HepG2 (cell line): ENCODE results near the gene IGFALS. TPM values are rescaled to one million over a fixed set of nuclear protein-coding genes. Genes with fewer than 3 reads are reported as not detected.

Experiments
- AKNA ChIP-seq: sonication (generic); formaldehyde crosslinking; IDR thresholded peaks from 2 replicates; pipeline ENCODE4 v1.4.0; 2020; ENCODE audit warnings: missing genetic modification reagents, borderline replicate concordance
- FOSL1 ChIP-seq: sonication (generic); formaldehyde crosslinking; IDR thresholded peaks from 2 replicates; pipeline ENCODE4 v1.9.0; 2021; ENCODE audit warnings: missing genetic modification reagents, borderline replicate concordance
- FOXO1 ChIP-seq: sonication (generic); formaldehyde crosslinking; IDR thresholded peaks from 2 replicates; pipeline ENCODE4 v1.4.0; 2020; ENCODE audit warnings: missing genetic modification reagents
- HOXA3 ChIP-seq: sonication (generic); formaldehyde crosslinking; IDR thresholded peaks from 2 replicates; pipeline ENCODE4 v1.5.0; 2020; ENCODE audit warnings: missing genetic modification reagents
- HOXA7 ChIP-seq: sonication (generic); formaldehyde crosslinking; IDR thresholded peaks from 2 replicates; pipeline ENCODE4 v1.8.1; 2022; ENCODE audit warnings: mild to moderate bottlenecking, missing genetic modification reagents, moderate library complexity
- HOXD1 ChIP-seq: sonication (generic); formaldehyde crosslinking; IDR thresholded peaks from 2 replicates; pipeline ENCODE4 v1.5.0; 2020; ENCODE audit warnings: missing genetic modification reagents
- JDP2 ChIP-seq: sonication (generic); formaldehyde crosslinking; IDR thresholded peaks from 2 replicates; pipeline ENCODE4 v1.8.1; 2022; ENCODE audit warnings: missing genetic modification reagents, borderline replicate concordance
- NCOA1 ChIP-seq: sonication (generic); formaldehyde crosslinking; IDR thresholded peaks from 2 replicates; pipeline ENCODE4 v1.9.0; 2021; ENCODE audit warnings: missing genetic modification reagents
- NR2F1 ChIP-seq, 2 experiments: fragments of 450-650 bp in 1 of 2; formaldehyde crosslinking in 1 of 2; IDR thresholded peaks; 2 replicates each; pipeline versions ENCODE4 v1.5.0 to v1.6.1; 2016 to 2020; ENCODE audit warnings: mild to moderate bottlenecking in 1 of 2, missing compliant biosample characterization in 1 of 2, missing genetic modification reagents in 1 of 2, moderate library complexity in 1 of 2
- PREB ChIP-seq: sonication (generic); formaldehyde crosslinking; IDR thresholded peaks from 2 replicates; pipeline ENCODE4 v1.4.0; 2020; ENCODE audit warnings: missing genetic modification reagents
- PRMT3 ChIP-seq: sonication (generic); formaldehyde crosslinking; IDR thresholded peaks from 2 replicates; pipeline ENCODE4 v1.8.1; 2022; ENCODE audit warnings: low read depth, mild to moderate bottlenecking, moderate library complexity, missing genetic modification reagents, borderline replicate concordance
- TFDP1 ChIP-seq: IDR thresholded peaks from 2 replicates; pipeline ENCODE4 v1.6.1; 2016; ENCODE audit warnings: missing compliant biosample characterization, missing genetic modification reagents, borderline replicate concordance
- THAP7 ChIP-seq: sonication (generic); formaldehyde crosslinking; IDR thresholded peaks from 2 replicates; pipeline ENCODE4 v1.8.1; 2023; ENCODE audit warnings: mild to moderate bottlenecking, missing genetic modification reagents
- TRIM24 ChIP-seq: sonication (generic); formaldehyde crosslinking; IDR thresholded peaks from 2 replicates; pipeline ENCODE4 v1.8.0; 2022; ENCODE audit warnings: mild to moderate bottlenecking, missing genetic modification reagents
- U2AF2 ChIP-seq: fragments of 200-400 bp; formaldehyde crosslinking; IDR thresholded peaks from 2 replicates; pipeline ENCODE4 v1.6.1; 2017; ENCODE audit warnings: low read depth, mild to moderate bottlenecking, low read length
- ZBTB44 ChIP-seq: sonication (generic); formaldehyde crosslinking; IDR thresholded peaks from 2 replicates; pipeline ENCODE4 v1.4.0; 2020; ENCODE audit warnings: missing genetic modification reagents
- ZFP1 ChIP-seq: IDR thresholded peaks from 2 replicates; pipeline ENCODE4 v1.6.1; 2016
- ZNF460 ChIP-seq: sonication (generic); formaldehyde crosslinking; IDR thresholded peaks from 2 replicates; pipeline ENCODE4 v1.5.1; 2020; ENCODE audit warnings: missing genetic modification reagents, mild to moderate bottlenecking, borderline replicate concordance
- ZNF547 ChIP-seq: sonication (generic); formaldehyde crosslinking; IDR thresholded peaks from 2 replicates; pipeline ENCODE4 v1.5.1; 2020; ENCODE audit warnings: mild to moderate bottlenecking, missing genetic modification reagents
- ZNF883 ChIP-seq: sonication (generic); formaldehyde crosslinking; IDR thresholded peaks from 2 replicates; pipeline ENCODE4 v1.5.1; 2020; ENCODE audit warnings: mild to moderate bottlenecking, missing genetic modification reagents; ENCODE audit errors: not compliant biosample characterization
- polyA plus RNA-seq, 8 experiments: library from polyadenylated mRNA; depleted of rRNA in 3 of 8; stranded (reverse) in 7 of 8; unstranded in 1 of 8; fragments of >200 nt; fragmentation: Illumina TruSeq in 4 of 8; extraction: Trizol in 4 of 8; gene quantifications; 2 replicates each; pipeline versions ENCODE4 v1.2.1 to v1.2.3, GENCODE V29; 2011 to 2016; ENCODE audit warnings: low read depth in 4 of 8, missing spikeins in 1 of 8, mixed read lengths in 1 of 8; ENCODE audit not compliant: insufficient read depth in 1 of 8
- total RNA-seq, 5 experiments: library from RNA; depleted of rRNA; stranded (reverse); fragments of >200 nt; fragmentation: Illumina TruSeq; extraction: Trizol; gene quantifications; 2 replicates each; pipeline ENCODE4 v1.2.3, GENCODE V29; 2016; ENCODE audit warnings: low read depth in 1 of 5

The IGFALS gene
- total and polyA plus RNA-seq, 2 of the 13 experiments (the other 11 are each of a cell fraction or from before 2014, with no cell fraction given): 0.34 to 2.4 TPM

GRCh38 chr16:1828645-1829410 is 35.3 kb upstream of the IGFALS start (continued):
- TF ChIP-seq PREB (CRISPR knock-in tag) (no peak), HOXA3 (CRISPR knock-in tag) (peak; percentile 83), ZNF460 (no peak), JDP2 (CRISPR knock-in tag) (no peak), FOXO1 (CRISPR knock-in tag) (peak; percentile 35; the same call in 1 of the 2 replicates), AKNA (CRISPR knock-in tag) (no peak), PRMT3 (CRISPR knock-in tag) (no peak), ZFP1 (CRISPR knock-in tag) (no peak), HOXA7 (CRISPR knock-in tag) (no peak), THAP7 (CRISPR knock-in tag) (peak; percentile 49; the same call in 1 of the 2 replicates), ZNF883 (no peak), U2AF2 (no peak), HOXD1 (CRISPR knock-in tag) (no peak), NCOA1 (CRISPR knock-in tag) (no peak), TRIM24 (no peak), ZBTB44 (CRISPR knock-in tag) (no peak), TFDP1 (CRISPR knock-in tag) (no peak; the same call in 1 of the 2 replicates), ZNF547 (CRISPR knock-in tag) (no peak), NR2F1 (CRISPR knock-in tag; IDR thresholded peaks at IDR 0.05) (peak; percentile 82 to 90), FOSL1 (CRISPR knock-in tag) (no peak)
